Natural killer cell (primary cell): Measurements from ENCODE around the gene MAPK8IP3. TPM values are rescaled to one million over a fixed set of nuclear protein-coding genes. Genes with fewer than 3 reads are reported as not detected.

Experiments
- ATAC-seq, 3 donors: fragments of 150-1000 bp in 2 of 3; fragments of 200-7000 bp in 1 of 3; cut with Tn5 transposase; 1 replicate in 1 of 3; 2 replicates in 2 of 3; pipeline ENCODE4 v1.10.0; 2021; ENCODE audit warnings: mild to moderate bottlenecking in 2 of 3, moderate library complexity in 2 of 3
- DNase-seq, 2 donors: peaks; one replicate each; pipeline versions ENCODE4 v3.0.0 to v3.0.0-alpha.2; 2013 to 2021; ENCODE audit warnings: mixed read lengths in 1 of 2
- H3K27ac ChIP-seq: one replicate; pipeline ENCODE4 v1.5.1; 2013; ENCODE audit warnings: mild to moderate bottlenecking, low read length
- H3K27me3 ChIP-seq: one replicate; pipeline ENCODE4 v1.6.1; 2013; ENCODE audit warnings: low read length; ENCODE audit not compliant: control insufficient read depth, insufficient read depth
- H3K36me3 ChIP-seq: one replicate; pipeline ENCODE4 v1.6.1; 2013; ENCODE audit warnings: low read length; ENCODE audit not compliant: control insufficient read depth, insufficient read depth
- H3K4me1 ChIP-seq: one replicate; pipeline ENCODE4 v1.6.1; 2013; ENCODE audit warnings: low read length; ENCODE audit not compliant: control insufficient read depth, insufficient read depth
- H3K4me3 ChIP-seq: one replicate; pipeline ENCODE4 v1.5.1; 2013; ENCODE audit warnings: low read length
- H3K9me3 ChIP-seq: one replicate; pipeline ENCODE4 v1.6.1; 2013; ENCODE audit warnings: low read length; ENCODE audit not compliant: control insufficient read depth, insufficient read depth
- H3K27ac Mint-ChIP-seq, 2 donors: one replicate each; pipeline ENCODE4 v1.8.0; 2022; ENCODE audit warnings: mild to moderate bottlenecking in 2 of 2, mixed read lengths in 2 of 2, moderate library complexity in 1 of 2
- H3K27me3 Mint-ChIP-seq, 2 donors: one replicate each; pipeline ENCODE4 v1.8.0; 2022; ENCODE audit warnings: low read depth in 2 of 2, mixed read lengths in 2 of 2
- H3K36me3 Mint-ChIP-seq: one replicate; pipeline ENCODE4 v1.8.0; 2022; ENCODE audit warnings: mixed read lengths
- H3K4me1 Mint-ChIP-seq, 2 donors: one replicate each; pipeline ENCODE4 v1.8.0; 2022; ENCODE audit warnings: mixed read lengths in 2 of 2
- H3K4me3 Mint-ChIP-seq: one replicate; pipeline ENCODE4 v1.8.0; 2022; ENCODE audit warnings: mild to moderate bottlenecking, moderate library complexity, mixed read lengths
- H3K9me3 Mint-ChIP-seq, 2 donors: one replicate each; pipeline ENCODE4 v1.8.0; 2022; ENCODE audit warnings: mixed read lengths in 2 of 2
- WGBS: methylation state at CpG from one replicate; pipeline ENCODE4 v1.1.7; 2013; ENCODE audit warnings: missing lambda C conversion rate; ENCODE audit not compliant: insufficient coverage; 5-methylcytosine and 5-hydroxymethylcytosine counted together
- intact Hi-C: fragments of 100-400 bp; cut with micrococcal nuclease; formaldehyde crosslinking; loops from one replicate; pipeline ENCODE4 v1.14.2; 2022
- total RNA-seq, 4 donors: library from RNA; stranded (reverse); fragments of 120-200 nt in 1 of 4; gene quantifications; one replicate each; pipeline versions ENCODE4 v1.2.3 to v1.2.4, GENCODE V29; 2013 to 2022
- TF ChIP-seq, protein P1 (sequence below): fragments of 200-600 bp; IDR thresholded peaks from one replicate; pipeline ENCODE4 v1.8.0; 2022; ENCODE audit warnings: antibody characterized with exemption

The MAPK8IP3 gene
- total RNA-seq, 3 donors from 2014 or later (not counting 1 experiment from before 2014, with no cell fraction given): 272 to 291 (median 285) TPM

DNA sequence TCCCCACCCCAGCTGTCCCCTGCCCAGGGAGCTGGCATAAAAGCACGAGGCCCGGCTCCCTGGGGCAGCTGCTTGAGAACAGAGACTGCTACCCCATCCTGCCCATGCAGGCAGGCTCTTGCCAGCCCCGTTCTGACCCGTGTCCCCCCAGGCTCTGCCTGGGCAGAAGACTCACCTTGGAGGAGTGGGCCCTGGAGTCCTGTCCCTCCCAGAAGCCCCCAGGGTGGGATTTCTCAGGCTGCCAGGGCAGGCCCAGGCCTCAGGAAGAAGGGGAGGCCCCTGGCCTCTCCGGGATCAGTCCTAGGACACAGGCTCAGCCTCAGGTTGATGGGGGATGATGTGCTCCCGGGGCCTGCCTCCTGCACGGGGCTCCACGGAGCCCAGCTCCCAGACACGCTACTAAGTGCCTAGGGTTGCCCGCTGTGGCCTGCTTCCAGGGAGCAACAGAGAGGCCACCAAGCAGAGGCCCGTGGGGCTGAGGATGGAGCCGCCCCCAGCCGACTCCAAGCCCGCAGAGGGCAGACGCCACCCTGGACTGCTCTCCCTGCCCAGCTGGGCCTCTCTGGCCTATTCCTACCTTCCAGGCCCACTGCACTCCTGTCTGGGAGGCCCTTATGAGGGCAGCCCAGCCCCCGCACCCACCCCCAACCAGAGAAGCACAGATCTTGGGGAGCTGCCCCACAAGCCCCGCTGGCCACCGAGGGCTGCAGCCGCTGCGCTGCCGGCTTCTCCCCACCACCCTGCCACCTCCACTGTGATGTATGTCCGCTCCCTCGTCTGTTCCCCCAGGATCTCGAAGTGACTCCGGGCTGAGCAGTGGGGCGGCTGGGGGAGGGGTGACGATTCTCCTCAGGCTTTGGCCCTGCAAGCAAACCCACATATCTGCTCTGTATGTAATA lies 63.7 kb downstream of the MAPK8IP3 start:
- peak overlapping the region; percentile 73 for H3K4me3 Mint-ChIP-seq
- H3K4me1 Mint-ChIP-seq: peaks cover 14 to 21% of the 10 kb centered on the region in 2 donors
- no peak for DNase-seq
- H3K27me3 ChIP-seq: no peaks in the 10 kb centered on the region
- H3K4me3 ChIP-seq: no peak overlapping the region
- peak overlapping the region; percentile 67 to 70 for H3K27ac Mint-ChIP-seq
- peaks cover 40% of the 10 kb centered on the region for H3K4me1 ChIP-seq
- no peaks in the 10 kb centered on the region for H3K27me3 Mint-ChIP-seq
- no peaks in the 10 kb centered on the region for H3K9me3 ChIP-seq
- intact Hi-C loops: loop anchor here (5.0 to 10.0 kb wide), 2 partner anchors 155 to 383 kb away; no protein-coding TSS in a partner anchor
- H3K36me3 Mint-ChIP-seq: no peaks in the 10 kb centered on the region
- H3K36me3 ChIP-seq: peaks cover 33% of the 10 kb centered on the region
- no peaks in the 10 kb centered on the region for H3K9me3 Mint-ChIP-seq
- ATAC-seq: no peak
- peak overlapping the region; percentile 69 for H3K27ac ChIP-seq
- TF ChIP-seq, protein P1, sequence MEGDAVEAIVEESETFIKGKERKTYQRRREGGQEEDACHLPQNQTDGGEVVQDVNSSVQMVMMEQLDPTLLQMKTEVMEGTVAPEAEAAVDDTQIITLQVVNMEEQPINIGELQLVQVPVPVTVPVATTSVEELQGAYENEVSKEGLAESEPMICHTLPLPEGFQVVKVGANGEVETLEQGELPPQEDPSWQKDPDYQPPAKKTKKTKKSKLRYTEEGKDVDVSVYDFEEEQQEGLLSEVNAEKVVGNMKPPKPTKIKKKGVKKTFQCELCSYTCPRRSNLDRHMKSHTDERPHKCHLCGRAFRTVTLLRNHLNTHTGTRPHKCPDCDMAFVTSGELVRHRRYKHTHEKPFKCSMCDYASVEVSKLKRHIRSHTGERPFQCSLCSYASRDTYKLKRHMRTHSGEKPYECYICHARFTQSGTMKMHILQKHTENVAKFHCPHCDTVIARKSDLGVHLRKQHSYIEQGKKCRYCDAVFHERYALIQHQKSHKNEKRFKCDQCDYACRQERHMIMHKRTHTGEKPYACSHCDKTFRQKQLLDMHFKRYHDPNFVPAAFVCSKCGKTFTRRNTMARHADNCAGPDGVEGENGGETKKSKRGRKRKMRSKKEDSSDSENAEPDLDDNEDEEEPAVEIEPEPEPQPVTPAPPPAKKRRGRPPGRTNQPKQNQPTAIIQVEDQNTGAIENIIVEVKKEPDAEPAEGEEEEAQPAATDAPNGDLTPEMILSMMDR: no peak
- WGBS: 95% methylated on average over 27 of the region's 27 CpGs

DNA sequence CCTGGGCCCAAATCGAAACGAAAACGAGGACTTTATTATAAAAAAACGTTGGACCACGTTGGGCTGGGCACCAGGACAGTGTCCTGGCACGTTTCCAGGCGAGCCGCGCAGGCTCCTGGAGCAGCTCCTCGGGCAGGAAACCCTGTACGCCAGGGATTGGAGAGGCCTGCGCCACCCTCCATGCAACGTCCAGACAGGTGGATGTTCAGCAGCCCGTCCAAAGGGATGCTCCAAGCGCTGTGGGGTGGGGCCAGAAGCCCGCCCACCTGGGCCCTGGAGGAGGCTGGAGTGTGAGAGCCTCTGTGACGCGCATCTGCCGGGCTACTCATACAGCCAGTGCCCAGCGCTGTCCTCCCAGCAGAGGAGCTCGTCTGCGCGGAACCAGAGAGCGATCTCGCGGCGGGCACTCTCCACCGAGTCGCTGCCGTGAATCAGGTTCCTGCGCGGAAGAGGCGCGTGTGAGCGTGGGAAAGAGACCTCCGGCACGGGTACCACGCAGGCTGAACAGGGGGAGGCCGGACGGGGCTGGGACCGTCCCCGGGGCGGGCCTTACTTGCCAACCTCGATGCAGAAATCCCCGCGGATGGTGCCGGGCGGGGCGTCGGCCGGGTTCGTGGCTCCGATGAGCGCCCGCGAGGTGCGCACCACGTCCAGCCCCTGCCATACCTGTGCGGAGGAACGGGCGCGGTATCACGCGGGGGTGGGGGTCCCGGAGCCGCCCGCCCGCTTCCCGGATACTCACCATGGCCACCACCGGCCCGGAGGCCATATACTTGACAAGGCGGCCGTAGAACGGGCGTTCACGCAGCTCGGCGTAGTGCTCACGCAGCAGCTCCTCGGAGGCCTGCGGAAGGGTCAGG lies 64.6 kb downstream of the MAPK8IP3 start:
- intact Hi-C loops: loop anchor here (5.0 to 10.0 kb wide), 2 partner anchors 154 to 382 kb away; no protein-coding TSS in a partner anchor
- H3K4me3 ChIP-seq: peak overlapping the region; percentile 61
- Mint-ChIP-seq H3K36me3 (no peaks in the 10 kb centered on the region), H3K4me3 (peak overlapping the region; percentile 73), H3K27me3 (no peaks in the 10 kb centered on the region), H3K27ac (peak overlapping the region; percentile 67 to 70), H3K4me1 (peaks cover 14 to 21% of the 10 kb centered on the region in 2 donors), H3K9me3 (no peaks in the 10 kb centered on the region)
- TF ChIP-seq, protein P1: no peak
- H3K36me3 ChIP-seq: peaks cover 29% of the 10 kb centered on the region
- peaks cover 41% of the 10 kb centered on the region for H3K4me1 ChIP-seq
- H3K27ac ChIP-seq: peak overlapping the region; percentile 69
- DNase-seq (peak; percentile 53 to 79), ATAC-seq (peak; percentile 36 to 56 (median 50))
- H3K27me3 ChIP-seq: no peaks in the 10 kb centered on the region
- WGBS: 26% methylated on average over 81 of the region's 81 CpGs
- H3K9me3 ChIP-seq: no peaks in the 10 kb centered on the region

DNA sequence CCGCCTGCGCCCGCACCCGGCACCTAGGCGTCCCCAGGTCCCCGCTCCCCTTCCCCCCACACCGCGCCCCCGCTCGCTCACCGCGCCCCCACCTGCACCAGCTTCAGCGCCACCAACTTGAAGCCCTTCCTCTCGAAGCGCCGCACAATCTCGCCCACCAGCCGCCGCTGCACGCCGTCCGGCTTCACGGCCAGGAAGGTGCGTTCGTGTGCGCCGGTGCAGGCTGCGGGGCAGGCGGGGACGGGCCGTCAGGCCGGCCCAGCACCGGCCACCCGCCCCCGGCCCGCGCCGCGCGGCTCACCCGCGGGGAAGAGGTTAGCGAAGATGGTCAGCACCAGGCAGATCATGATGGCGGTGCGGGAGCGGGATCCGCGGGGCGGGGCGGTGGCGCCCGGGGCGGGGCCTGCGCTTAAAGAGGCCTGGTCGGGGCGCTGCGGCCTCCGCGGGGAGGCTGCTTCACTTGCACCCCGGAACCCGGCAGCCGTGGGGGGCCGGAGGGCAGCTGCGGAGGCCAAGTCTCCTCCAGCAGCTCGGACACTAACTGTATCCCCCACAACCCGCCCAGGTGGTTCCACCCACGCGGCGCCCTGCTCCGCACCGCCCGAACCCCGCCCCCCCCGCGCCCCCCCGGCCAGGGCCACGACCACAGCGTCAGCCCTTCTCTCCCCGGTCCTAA lies 65.3 kb downstream of the MAPK8IP3 start, which contains the start of gene NME3:
Gene NME3 (minus strand): TSS at position 356 of the 676 bp plus-strand sequence. CDS start 9 bp downstream, at position 347.
- Histone ChIP-seq H3K36me3 (peaks cover 23% of the 10 kb centered on the region), H3K4me3 (peak within 1 kb of the TSS; percentile 61), H3K9me3 (no peaks in the 10 kb centered on the region), H3K4me1 (peaks cover 41% of the 10 kb centered on the region), H3K27ac (peak within 1 kb of the TSS; percentile 69), H3K27me3 (no peaks in the 10 kb centered on the region)
- TF ChIP-seq, protein P1: no peak
- peak; percentile 81 to 82 for DNase-seq
- peaks cover 14 to 21% of the 10 kb centered on the region in 2 donors for H3K4me1 Mint-ChIP-seq
- no peaks in the 10 kb centered on the region for H3K9me3 Mint-ChIP-seq
- peak within 1 kb of the TSS; percentile 97 for H3K4me3 Mint-ChIP-seq
- intact Hi-C loops: loop anchor here (5.0 to 10.0 kb wide), 2 partner anchors 153 to 381 kb away; no protein-coding TSS in a partner anchor
- under 1% methylated on average over 73 of the region's 79 CpGs for WGBS
- peak within 1 kb of the TSS; percentile 87 to 88 for H3K27ac Mint-ChIP-seq
- H3K27me3 Mint-ChIP-seq: no peaks in the 10 kb centered on the region
- peak; percentile 64 to 74 (median 68) for ATAC-seq
- H3K36me3 Mint-ChIP-seq: no peaks in the 10 kb centered on the region
